Effector CD4-positive, alpha-beta T cell (primary cell): Measurements from ENCODE around the gene EPS15.
"Not testable (repeated sequence)": the region's sequence is repeated elsewhere in the genome, so short reads cannot be mapped to it uniquely, and the experiment has no call there.

Experiments used
- DNase-seq: peaks from one replicate; pipeline ENCODE4 v3.0.0-alpha.2; 2020

EPS15 gene

GRCh38 chr1:51463561-51463960 lies 55.5 kb downstream of the EPS15 start:
- no peak for DNase-seq

- DNase-seq, result not testable (repeated sequence)
These were observed 56.8 kb downstream of the EPS15 start for GRCh38 chr1:51462289-51462688.

GRCh38 chr1:51454554-51454953 lies 64.5 kb downstream of the EPS15 start:
- DNase-seq, result no peak

GRCh38 chr1:51453010-51453409 lies 66.1 kb downstream of the EPS15 start:
- no peak for DNase-seq

- DNase-seq, result not testable (repeated sequence)
These were observed 70.1 kb downstream of the EPS15 start for GRCh38 chr1:51448844-51449454.

GRCh38 chr1:51445351-51446090 lies 73.5 kb downstream of the EPS15 start:
- no peak for DNase-seq

GRCh38 chr1:51444534-51445192 lies 74.4 kb downstream of the EPS15 start:
- DNase-seq, result no peak

GRCh38 chr1:51444096-51444495 lies 75.0 kb downstream of the EPS15 start:
- DNase-seq, result no peak

- no peak for DNase-seq
These were observed 75.5 kb downstream of the EPS15 start for GRCh38 chr1:51443555-51443954.

- DNase-seq, result no peak
These were observed 76.5 kb downstream of the EPS15 start for GRCh38 chr1:51442616-51443015.

GRCh38 chr1:51442198-51442597 lies 76.9 kb downstream of the EPS15 start:
- no peak for DNase-seq

GRCh38 chr1:51439895-51440294 lies 79.2 kb downstream of the EPS15 start:
- no peak for DNase-seq

GRCh38 chr1:51439053-51439452 lies 80.0 kb downstream of the EPS15 start:
- no peak for DNase-seq

GRCh38 chr1:51437391-51437790 lies 81.7 kb downstream of the EPS15 start:
- not testable (repeated sequence) for DNase-seq

- DNase-seq, result no peak
These were observed 83.2 kb downstream of the EPS15 start for GRCh38 chr1:51435878-51436277.

GRCh38 chr1:51433972-51434510 lies 85.0 kb downstream of the EPS15 start:
- DNase-seq, result no peak

GRCh38 chr1:51433269-51433971 lies 85.6 kb downstream of the EPS15 start:
- no peak for DNase-seq

GRCh38 chr1:51432146-51432545 lies 86.9 kb downstream of the EPS15 start:
- DNase-seq, result no peak

- DNase-seq, result no peak
These were observed 91.6 kb downstream of the EPS15 start for GRCh38 chr1:51427438-51427837.

- DNase-seq, result no peak
These were observed 93.1 kb downstream of the EPS15 start for GRCh38 chr1:51425955-51426354.

GRCh38 chr1:51425273-51425672 lies 93.8 kb downstream of the EPS15 start:
- no peak for DNase-seq

- DNase-seq, result no peak
These were observed 95.8 kb downstream of the EPS15 start for GRCh38 chr1:51423073-51423821.
